ENCODE data around the gene DCST2. TPM values are rescaled to one million over a fixed set of nuclear protein-coding genes. Genes with fewer than 3 reads are reported as not detected.

The DCST2 gene
- total and polyA plus RNA-seq, 9 of the 15 experiments (the other 6 are each of a cell fraction or from before 2014, with no cell fraction given) = 0.09 to 0.49 (median 0.11) TPM; not detected in 3

DNA sequence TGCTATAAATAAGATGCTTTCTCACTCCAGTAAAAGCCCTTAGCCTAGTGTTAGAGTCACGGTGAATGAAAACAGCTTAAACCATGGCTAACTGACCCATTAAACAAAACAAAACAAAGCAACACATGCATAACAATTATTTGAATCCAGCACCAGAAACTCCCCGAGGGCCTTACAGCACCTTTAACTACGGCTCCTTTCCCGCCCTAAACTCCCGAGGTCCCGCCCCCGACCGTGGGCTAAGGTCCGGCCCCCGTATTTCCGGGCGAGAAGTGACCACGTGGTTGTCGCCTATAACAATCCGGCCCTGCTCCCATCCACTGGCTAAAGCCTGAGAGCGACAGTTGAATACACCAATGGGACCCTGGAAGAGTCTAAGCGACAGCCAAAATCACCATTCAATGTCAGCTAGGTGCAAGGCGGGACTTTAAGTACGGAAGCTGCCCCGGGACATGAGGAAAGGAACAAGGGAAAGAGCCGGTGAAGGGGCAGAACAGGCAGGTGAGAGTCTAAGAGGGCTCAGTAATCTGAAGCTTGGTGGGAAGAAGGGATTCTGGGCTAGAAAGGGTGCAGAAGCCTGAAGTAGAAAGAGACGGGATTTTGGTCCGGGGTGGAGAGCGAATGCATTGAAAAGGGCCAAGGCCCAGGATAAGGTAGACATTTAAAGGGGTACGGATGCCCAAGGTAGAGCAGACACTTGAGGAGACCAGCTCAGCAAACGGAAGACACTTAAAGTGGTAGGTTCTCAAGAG is 50.5 kb downstream of the DCST2 start, which contains the start of gene FLAD1 (continued):
- TF ChIP-seq, protein P1, sequence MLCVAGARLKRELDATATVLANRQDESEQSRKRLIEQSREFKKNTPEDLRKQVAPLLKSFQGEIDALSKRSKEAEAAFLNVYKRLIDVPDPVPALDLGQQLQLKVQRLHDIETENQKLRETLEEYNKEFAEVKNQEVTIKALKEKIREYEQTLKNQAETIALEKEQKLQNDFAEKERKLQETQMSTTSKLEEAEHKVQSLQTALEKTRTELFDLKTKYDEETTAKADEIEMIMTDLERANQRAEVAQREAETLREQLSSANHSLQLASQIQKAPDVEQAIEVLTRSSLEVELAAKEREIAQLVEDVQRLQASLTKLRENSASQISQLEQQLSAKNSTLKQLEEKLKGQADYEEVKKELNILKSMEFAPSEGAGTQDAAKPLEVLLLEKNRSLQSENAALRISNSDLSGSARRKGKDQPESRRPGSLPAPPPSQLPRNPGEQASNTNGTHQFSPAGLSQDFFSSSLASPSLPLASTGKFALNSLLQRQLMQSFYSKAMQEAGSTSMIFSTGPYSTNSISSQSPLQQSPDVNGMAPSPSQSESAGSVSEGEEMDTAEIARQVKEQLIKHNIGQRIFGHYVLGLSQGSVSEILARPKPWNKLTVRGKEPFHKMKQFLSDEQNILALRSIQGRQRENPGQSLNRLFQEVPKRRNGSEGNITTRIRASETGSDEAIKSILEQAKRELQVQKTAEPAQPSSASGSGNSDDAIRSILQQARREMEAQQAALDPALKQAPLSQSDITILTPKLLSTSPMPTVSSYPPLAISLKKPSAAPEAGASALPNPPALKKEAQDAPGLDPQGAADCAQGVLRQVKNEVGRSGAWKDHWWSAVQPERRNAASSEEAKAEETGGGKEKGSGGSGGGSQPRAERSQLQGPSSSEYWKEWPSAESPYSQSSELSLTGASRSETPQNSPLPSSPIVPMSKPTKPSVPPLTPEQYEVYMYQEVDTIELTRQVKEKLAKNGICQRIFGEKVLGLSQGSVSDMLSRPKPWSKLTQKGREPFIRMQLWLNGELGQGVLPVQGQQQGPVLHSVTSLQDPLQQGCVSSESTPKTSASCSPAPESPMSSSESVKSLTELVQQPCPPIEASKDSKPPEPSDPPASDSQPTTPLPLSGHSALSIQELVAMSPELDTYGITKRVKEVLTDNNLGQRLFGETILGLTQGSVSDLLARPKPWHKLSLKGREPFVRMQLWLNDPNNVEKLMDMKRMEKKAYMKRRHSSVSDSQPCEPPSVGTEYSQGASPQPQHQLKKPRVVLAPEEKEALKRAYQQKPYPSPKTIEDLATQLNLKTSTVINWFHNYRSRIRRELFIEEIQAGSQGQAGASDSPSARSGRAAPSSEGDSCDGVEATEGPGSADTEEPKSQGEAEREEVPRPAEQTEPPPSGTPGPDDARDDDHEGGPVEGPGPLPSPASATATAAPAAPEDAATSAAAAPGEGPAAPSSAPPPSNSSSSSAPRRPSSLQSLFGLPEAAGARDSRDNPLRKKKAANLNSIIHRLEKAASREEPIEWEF (CRISPR knock-in tag; IDR thresholded peaks at IDR 0.05) = no peak
- TF ChIP-seq ZBTB1 (CRISPR knock-in tag; IDR thresholded peaks at IDR 0.05; ENCODE audit: borderline replicate concordance, low read depth) (no peak), MCM2 (IDR thresholded peaks at IDR 0.05; ENCODE audit: low read depth) (no peak), HMG20A (CRISPR knock-in tag; conservative IDR thresholded peaks at IDR 0.05) (no peak), KLF10 (CRISPR knock-in tag; IDR thresholded peaks at IDR 0.05) (no peak), ZNF232 (CRISPR knock-in tag; IDR thresholded peaks at IDR 0.05) (no peak), RAD51 (IDR thresholded peaks at IDR 0.05; ENCODE audit: borderline replicate concordance, low read depth) (peak; percentile 96), HNRNPUL1 (IDR thresholded peaks at IDR 0.05; ENCODE audit: low read length) (no peak), CBX5 (IDR thresholded peaks at IDR 0.05; ENCODE audit: borderline replicate concordance, low read depth) (no peak), TSC22D4 (tag; IDR thresholded peaks at IDR 0.05) (no peak), ZNF324 (CRISPR knock-in tag; IDR thresholded peaks at IDR 0.05) (no peak), ZSCAN32 (CRISPR knock-in tag; IDR thresholded peaks at IDR 0.05) (no peak), ZNF354B (CRISPR knock-in tag; IDR thresholded peaks at IDR 0.05) (no peak), MEF2A (IDR thresholded peaks at IDR 0.05; ENCODE audit: control insufficient read depth, low read depth, low read length) (no peak), U2AF1 (optimal IDR thresholded peaks at IDR 0.05; ENCODE audit: low read depth, low read length) (no peak), CHD1 (IDR thresholded peaks at IDR 0.05; ENCODE audit: low read length) (no peak)
- TF ChIP-seq, protein P2, sequence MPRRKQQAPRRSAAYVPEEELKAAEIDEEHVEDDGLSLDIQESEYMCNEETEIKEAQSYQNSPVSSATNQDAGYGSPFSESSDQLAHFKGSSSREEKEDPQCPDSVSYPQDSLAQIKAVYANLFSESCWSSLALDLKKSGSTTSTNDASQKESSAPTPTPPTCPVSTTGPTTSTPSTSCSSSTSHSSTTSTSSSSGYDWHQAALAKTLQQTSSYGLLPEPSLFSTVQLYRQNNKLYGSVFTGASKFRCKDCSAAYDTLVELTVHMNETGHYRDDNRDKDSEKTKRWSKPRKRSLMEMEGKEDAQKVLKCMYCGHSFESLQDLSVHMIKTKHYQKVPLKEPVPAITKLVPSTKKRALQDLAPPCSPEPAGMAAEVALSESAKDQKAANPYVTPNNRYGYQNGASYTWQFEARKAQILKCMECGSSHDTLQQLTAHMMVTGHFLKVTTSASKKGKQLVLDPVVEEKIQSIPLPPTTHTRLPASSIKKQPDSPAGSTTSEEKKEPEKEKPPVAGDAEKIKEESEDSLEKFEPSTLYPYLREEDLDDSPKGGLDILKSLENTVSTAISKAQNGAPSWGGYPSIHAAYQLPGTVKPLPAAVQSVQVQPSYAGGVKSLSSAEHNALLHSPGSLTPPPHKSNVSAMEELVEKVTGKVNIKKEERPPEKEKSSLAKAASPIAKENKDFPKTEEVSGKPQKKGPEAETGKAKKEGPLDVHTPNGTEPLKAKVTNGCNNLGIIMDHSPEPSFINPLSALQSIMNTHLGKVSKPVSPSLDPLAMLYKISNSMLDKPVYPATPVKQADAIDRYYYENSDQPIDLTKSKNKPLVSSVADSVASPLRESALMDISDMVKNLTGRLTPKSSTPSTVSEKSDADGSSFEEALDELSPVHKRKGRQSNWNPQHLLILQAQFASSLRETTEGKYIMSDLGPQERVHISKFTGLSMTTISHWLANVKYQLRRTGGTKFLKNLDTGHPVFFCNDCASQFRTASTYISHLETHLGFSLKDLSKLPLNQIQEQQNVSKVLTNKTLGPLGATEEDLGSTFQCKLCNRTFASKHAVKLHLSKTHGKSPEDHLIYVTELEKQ (CRISPR knock-in tag; IDR thresholded peaks at IDR 0.05) = no peak
- TF ChIP-seq, protein P3, sequence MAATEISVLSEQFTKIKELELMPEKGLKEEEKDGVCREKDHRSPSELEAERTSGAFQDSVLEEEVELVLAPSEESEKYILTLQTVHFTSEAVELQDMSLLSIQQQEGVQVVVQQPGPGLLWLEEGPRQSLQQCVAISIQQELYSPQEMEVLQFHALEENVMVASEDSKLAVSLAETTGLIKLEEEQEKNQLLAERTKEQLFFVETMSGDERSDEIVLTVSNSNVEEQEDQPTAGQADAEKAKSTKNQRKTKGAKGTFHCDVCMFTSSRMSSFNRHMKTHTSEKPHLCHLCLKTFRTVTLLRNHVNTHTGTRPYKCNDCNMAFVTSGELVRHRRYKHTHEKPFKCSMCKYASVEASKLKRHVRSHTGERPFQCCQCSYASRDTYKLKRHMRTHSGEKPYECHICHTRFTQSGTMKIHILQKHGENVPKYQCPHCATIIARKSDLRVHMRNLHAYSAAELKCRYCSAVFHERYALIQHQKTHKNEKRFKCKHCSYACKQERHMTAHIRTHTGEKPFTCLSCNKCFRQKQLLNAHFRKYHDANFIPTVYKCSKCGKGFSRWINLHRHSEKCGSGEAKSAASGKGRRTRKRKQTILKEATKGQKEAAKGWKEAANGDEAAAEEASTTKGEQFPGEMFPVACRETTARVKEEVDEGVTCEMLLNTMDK (IDR thresholded peaks at IDR 0.05; ENCODE audit: borderline replicate concordance, insufficient read depth, low read depth, low read length, poor library complexity, severe bottlenecking) = no peak

Data from K562 (cell line).